ENCODE data around the gene PTPN6.

GRCh38 chr12:6968426-6968825 lies 17.3 kb downstream of the PTPN6 start:
- TF ChIP-seq POLR2A (IDR thresholded peaks at IDR 0.05; ENCODE audit: low read length) (no peak), GATA1 (IDR thresholded peaks at IDR 0.05; ENCODE audit: low read depth, low read length) (no peak)

Measured in erythroblast (primary cell).